NT2/D1 (cell line): ENCODE measurements around the gene VRK2.

Experiments used
- SUZ12 ChIP-seq: IDR thresholded peaks from 2 replicates; pipeline ENCODE4 v1.6.1; 2011; ENCODE audit not compliant: insufficient read length, insufficient read depth; ENCODE audit errors: extremely low read depth
- YY1 ChIP-seq: IDR thresholded peaks from 2 replicates; pipeline ENCODE4 v1.6.1; 2011; ENCODE audit not compliant: insufficient read length, insufficient read depth
- ZNF274 ChIP-seq: IDR thresholded peaks from 2 replicates; pipeline ENCODE4 v1.6.1; 2011; ENCODE audit warnings: mild to moderate bottlenecking, low read depth, low read length

DNA sequence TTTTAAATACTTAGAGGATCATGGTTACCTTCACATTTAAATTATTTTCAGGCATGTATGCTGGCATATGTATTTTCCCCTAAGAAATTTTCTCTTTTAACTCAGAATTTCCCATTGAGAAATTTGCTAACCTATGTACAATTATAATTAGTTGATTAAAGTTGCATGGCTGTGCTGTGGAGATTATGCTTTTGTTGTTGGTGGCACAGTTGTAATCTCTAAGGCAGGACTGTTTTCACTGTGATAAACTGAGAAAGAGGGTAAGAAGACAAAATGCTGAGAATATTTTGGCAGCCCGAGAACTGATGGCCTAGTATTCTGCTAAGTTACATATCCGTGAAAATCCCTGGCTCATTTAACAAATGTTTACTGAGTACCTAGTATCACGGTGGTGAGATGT is 1.4 kb downstream of the VRK2 start:
- TF ChIP-seq ZNF274 (no peak), SUZ12 (no peak), YY1 (no peak)
